Measurements from ENCODE around the gene GPC5.

The GPC5 gene

DNA sequence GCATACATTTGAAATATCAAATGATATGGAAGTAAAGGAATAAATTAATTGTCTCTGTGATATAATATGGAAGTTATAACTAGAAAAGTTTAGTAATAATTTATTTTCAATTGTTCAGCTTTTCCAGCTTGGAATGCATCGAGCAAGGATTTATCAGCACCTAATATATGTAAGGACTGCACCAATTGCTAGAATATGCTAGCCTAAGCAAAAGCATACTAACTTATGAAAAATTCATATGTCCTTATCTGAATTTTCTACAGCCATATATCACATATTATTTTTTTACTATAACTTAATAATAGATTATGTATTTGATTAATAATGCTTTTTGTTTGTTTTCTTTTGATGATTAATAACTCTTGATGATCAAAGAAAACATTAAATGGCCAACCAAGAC, 979.0 kb downstream of the GPC5 start:
- DNase-seq (ENCODE audit: low read depth) = no peak

DNA sequence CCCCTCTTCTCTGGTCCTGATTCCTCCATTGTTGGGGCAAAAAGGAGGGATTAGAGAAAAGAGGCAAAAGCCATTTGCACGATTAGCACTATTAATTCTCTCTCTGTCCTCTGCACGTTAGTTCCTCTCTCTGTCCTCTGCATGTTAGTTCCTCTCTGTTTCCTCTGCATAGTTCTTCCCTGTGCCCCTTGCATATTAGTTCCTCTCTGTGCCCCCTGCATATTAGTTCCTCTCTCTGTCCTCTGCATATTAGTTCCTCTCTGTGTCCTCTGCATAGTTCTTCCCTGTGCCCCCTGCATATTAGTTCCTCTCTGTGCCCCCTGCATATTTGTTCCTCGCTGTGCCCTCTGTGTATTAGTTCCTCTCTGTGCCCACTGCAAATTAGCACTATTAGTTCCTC, 981.0 kb downstream of the GPC5 start:
- no peak for DNase-seq (ENCODE audit: low read depth)

DNA sequence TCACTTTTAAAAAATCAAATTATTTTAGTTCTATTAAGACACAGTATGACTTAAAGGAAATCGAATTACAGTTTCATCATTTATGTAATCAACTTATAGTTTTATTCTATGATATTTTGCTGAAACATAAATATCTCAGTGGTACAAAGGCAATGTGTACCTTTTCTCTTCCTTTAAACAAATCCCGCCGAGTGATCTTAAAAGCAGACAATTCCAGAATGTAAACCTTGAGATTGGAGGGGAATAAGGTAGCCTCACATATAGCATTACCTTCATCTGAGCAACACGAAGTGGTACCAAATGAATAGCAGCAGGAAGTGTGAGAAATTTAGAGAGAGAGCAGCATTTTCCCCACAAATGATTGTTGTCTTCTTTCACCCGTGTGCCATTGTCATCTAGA, 986.0 kb downstream of the GPC5 start:
- DNase-seq (ENCODE audit: low read depth) = no peak

DNA sequence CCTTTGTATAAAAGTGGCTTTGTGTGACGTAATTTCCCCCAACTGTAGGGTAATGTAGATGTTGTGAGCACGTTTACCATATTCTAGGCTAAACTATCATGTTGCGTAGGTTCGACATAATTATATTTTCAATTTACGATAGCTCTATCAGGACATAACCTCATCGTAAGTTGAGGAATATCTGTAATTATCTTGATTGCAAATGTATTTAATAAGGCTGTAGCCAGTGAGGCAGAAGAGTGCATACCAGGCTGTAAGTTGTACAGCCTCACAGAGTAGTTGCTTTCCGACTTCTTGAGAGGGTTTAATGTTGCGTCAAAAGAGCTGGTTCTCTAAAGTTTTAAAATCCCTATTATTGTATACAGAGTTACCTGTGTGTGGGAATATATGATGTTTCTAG, 988.8 kb downstream of the GPC5 start:
- DNase-seq (ENCODE audit: low read depth) = no peak

DNA sequence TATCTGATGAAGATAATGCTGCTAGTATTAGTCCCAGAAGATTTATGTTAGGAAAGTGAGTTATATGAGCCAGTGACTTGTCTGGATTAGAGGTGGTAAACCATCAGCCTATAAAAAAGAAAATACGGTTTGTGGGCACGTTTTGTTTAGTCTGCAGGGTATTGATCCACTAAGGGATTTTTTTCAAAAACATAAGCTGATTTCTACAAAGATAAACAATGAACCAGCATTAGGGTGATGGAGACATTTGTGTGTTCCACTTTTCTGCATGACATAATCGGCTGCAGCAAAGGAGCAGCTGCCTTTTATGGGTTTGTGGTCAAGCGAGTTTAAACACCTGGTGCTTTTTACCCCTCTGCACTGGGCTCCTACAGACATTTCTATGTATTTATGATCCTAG, 991.8 kb downstream of the GPC5 start:
- DNase-seq (ENCODE audit: low read depth) = no peak

DNA sequence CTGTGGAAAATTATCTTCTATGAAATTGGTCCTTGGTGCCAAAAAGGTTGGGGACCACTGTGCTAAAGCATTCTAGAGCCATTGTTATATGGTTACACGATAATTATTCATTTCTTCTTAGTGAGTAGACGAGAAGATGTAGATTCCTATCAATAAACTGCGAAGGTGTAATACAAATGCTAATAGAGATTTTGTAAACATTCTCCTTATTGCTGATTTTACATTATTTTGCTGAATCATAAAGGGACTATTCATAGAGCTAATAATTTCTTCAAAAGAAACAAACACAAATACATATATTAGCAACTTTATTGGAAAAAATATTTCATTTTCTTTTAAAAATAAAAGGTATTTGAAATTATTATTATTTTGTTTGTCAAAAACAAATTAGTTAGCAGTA, 1005.2 kb downstream of the GPC5 start:
- no peak for DNase-seq (ENCODE audit: low read depth)

DNA sequence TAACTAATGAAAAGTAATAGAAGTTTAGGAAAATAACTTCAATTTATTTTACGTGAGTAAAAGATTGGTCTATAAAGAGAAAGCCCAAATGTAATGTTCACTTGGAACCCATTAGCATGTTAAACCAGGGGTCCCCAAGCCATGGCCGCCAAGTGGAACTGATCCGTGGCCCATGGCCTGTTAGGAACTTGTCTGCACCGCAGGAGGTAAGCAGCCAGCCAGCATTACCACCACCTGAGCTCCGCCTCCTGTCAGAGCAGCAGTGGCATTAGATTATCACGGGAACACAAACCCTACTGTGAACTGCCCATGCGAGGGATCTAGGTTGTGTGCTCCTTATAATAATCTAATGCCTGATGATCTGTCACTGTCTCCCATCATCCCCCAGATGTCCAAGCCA, 1009.4 kb downstream of the GPC5 start:
- no peak for DNase-seq (ENCODE audit: low read depth)

DNA sequence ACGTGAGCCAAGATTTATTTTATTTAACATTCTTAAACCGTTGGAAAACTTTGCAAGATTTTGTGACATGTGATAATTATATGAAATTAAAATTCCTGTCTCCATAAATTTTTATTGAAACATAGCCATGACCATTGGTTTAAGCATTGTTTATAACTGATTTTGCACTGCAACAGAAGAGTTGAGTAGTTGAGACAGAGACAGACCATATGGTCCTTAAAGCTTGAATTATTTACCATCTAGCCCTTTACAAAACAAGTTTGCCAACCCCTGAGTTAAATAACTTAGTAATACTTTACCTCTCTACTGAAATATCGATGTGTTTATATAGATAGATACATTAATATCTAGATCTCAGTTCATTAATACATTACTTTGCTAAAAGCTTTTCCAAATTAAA, 1014.1 kb downstream of the GPC5 start:
- DNase-seq (ENCODE audit: low read depth) = no peak

DNA sequence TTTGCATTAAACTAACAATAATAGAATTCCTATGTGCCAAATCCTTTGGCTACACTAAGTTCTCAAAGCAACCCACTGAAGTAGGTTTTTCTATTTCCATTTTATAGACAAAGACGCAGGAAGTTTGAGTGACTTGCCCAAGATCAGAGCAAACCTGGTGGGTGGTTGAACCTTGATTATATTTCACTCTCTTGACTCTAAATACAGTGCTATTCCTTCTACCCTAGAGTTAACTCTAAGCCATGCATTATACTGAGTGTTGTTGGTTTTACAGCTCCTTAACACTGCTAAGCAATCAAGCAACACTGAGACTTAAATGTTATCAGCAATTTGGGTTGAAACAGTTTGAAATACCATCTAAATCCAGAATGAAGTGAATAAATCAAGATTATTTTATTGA, 1014.6 kb downstream of the GPC5 start:
- DNase-seq (ENCODE audit: low read depth) = no peak

DNA sequence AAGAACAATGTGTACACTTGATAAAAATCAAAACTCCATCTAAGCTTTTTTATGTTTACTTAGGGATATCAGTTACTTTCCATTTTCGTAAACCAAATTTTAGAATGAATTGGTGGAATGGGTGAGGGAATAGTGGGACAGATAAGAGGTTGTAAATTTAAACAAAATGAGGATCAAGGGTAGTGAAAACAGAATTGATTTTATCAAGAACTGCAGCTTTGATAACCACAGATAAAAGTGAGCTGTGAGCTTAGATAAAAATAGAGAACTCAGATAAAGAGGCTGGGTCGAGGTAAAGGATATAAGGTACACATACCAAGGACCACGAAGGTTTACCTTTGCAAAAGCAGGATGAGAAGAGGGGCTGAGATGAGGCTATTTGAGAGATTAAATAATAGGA, 1015.0 kb downstream of the GPC5 start:
- DNase-seq (ENCODE audit: low read depth) = no peak

DNA sequence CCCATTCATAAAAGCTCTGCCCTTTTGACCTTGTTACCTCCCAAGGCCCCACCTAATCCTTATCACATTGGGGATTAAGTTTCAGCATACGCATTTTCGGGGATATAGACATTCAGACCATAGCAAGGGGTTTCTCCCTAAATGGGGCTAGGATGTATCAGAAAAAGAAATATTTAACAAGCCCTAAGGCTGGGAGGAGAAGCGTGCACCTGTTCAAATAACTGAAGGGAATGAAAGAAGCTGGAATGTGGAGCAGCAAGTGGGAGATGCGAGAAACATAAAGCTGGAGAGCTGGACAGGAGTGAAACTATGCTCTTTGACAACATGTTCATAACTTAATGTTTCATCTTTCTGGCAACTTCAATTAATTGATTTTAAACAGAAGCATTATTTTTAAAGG, 1016.4 kb downstream of the GPC5 start:
- DNase-seq (ENCODE audit: low read depth) = no peak

DNA sequence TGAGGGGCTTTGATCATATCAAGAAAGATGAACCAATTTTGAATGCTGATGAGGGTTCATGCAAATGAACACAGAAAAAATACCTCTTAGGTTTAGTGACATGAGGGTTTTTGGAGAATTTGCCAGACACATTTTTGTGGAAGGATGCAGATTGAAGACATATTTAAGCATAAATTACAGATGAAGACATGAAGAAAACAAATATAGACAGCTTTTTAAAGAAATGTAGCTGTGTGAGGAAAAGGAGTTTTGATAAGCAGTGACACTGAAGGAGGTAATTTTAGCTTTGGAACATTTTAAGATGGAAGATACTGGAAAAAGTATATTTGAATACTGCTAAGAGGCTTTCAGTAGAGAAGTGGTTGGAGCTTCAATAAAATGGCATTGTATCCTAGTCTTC, 1017.4 kb downstream of the GPC5 start:
- DNase-seq (ENCODE audit: low read depth) = no peak

DNA sequence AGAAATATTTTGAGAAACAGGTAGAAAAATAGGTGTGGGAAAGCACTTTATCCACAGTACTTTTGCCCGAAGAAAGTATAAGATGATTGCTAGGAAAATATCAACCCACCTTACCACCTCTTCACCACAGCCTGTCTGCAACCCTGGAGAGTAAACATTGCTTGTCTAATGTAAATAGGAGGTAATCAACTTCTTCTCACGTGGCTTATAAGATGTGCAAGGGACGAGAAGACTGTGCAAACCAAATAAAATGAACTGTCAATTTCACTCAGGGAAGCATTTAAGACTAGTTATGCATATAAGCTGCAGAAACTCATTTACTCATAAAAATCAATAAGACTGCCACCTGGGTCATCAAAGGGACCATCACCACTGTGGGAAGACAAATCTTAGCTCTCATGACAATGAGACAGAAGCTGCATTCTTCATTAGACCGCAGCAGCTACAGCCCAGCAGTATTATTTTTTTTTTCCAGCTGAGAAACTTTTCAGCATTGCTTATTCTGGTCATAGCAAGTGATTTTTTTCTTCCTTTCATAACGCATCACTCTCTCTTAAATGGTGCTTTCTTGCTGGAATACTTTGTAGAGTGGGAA, 1020.5 kb downstream of the GPC5 start:
- DNase-seq (ENCODE audit: low read depth) = no peak

DNA sequence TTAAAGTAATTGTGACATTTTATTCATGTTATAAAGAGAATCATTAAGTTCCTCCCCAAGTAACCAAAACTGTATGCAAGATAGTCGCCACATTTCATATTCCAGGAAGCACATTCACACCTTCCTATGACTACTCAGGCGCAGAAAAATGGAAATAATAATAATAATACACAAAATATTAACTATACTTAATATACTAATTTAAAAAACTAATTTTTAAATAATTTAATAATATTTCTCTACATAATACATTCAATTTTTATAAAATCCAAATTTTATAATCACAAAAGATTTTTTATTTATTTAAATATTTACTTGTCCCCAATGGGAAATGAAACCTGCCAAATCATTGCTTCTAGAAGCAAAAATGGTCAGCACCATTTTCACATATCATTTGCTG, 1030.8 kb downstream of the GPC5 start:
- DNase-seq (ENCODE audit: low read depth) = no peak

DNA sequence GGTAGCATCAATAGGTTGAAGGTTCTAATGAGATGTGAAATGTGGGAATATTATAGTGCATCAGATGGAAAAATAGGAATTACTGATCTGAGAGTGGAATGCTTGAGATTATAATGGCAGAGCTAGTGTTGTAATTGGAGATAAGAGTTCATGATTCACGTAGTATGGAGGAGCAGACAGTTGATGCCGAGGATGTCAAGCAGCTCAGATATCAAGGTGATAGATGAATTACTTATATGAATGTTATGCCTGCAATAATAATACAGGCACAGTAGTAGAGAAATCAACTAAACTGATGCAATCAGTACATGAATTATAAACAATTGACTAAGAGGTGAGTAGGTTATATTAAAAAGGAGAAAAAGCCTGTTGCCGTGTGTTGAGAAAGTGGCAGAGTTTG, 1035.0 kb downstream of the GPC5 start:
- DNase-seq (ENCODE audit: low read depth) = peak; percentile 0

DNA sequence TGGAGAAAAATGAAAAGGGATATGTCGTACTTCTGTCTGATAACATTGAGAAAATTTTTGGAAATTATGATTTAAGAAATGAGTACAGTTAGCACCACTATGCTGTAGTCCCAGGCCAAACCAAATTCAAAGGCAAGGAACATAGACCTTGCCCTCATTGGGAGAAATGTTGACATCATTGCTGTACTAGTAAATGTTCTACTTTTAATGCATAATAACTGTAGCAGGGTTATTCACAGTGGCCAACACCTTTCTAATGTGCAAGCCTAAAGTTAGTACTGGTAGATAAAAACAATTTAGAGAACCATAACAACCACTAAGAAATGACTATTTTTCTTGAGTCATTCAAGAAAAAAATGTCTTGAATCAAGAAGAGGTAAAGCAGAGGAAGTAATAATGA, 1035.5 kb downstream of the GPC5 start:
- no peak for DNase-seq (ENCODE audit: low read depth)

DNA sequence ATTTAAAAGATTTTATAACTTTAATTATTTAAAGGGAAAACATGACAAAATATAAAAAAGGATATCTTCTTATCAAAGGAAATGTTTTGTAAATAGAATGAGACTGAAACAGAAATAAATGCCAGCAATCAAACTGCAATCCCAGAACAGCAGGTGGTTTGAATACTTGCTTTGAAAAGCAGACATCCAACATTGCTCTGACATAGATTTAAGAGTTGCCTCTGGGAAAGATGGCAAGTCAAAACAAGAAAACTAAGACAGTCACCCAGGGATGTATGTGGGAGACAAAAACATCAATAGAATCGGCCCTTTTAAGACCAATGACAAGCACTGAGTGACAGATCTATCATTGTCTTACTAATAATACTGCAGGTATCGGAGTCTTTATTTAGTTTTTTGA, 1038.5 kb downstream of the GPC5 start:
- no peak for DNase-seq (ENCODE audit: low read depth)

DNA sequence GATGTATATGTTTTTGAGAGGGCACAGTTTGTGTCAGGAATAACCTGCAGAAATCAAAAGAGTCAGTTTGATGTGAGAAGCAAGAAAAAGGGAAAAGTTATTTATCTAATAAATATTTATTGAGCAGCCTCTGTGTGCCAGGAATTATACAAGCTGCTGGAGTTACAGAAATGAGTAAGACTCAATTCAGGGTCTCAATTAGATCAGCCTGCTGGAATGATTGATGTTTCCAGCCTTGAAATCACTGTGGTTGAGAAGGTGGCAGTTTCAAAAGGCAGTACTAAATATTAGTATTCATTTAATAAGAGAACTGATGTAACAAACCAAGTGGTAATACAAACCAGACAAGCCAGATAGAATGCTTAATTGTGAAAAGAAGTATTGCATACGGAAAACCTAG, 1045.8 kb downstream of the GPC5 start:
- DNase-seq (ENCODE audit: low read depth) = no peak

DNA sequence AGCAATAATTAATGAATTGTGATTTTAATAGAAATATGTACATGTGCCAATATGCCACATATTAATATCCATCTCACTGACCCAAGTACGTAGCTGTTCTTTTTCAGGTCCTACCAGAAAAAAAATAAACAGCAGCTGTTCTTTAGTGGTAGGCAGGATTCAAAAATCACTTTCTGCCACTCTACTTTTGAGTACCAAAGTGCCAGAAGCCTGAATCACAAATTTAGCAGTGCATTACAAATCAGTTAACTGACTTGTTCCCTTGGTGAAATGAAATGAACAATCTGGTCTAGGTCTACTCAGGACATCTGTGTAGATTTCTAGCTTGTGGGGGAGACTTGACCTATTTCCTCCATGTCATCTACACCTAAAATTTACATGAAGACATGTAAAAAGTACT, 1052.6 kb downstream of the GPC5 start:
- DNase-seq (ENCODE audit: low read depth) = no peak

DNA sequence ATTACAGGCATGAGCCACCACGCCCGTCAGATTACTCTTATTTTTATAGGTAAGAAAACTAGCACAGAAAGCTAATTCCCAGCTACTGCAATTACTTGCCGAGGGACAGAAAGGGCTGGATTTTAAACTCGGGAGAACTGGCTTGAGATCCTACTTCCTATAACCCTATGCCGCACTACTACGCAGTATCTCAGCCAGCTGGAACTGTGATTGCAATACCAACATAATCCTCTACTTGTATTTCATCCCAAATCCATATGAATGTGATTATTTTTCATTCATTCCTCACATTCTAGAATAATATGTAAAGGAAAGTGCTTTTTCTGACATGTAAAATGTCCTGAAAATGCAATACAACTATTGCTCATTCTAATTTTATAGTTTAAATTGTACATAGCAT, 1054.4 kb downstream of the GPC5 start:
- DNase-seq (ENCODE audit: low read depth) = no peak

DNA sequence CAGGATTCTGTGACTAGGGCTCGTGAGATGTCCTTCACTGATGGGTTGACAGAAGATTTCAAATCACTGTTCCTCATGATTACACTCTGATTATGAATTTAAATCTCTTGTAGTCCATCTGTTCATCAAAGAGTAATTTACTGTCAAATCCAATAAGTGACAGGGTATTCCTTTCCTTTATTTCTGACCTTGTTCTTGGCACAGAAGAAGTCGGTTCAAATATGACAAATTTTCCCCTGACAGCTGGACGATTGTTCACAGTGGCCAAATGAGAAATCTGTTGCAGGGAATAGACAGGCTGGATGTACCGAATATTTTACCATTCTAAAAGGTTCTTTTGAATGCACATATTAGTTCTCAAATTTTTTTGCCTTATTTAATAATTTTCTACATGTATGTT, 1060.9 kb downstream of the GPC5 start:
- DNase-seq (ENCODE audit: low read depth) = no peak

DNA sequence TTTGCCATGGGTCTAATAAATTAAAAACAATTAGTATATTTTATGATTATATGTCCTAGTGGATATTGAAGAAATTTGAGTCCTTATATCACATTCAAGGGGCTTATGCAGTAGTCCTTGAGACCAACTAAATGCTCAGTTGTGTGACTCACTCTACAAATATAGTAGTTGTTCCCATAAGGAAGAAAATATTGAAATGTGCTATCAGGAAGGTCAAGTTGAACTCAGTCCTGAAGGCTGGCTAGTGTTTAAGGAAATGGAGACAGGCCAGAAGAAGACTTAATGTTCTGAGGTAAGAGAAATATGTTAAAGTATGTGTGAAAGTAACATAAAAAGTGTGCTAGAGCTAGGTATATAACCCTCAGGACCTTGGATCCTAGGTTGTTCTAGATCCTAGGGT, 1062.1 kb downstream of the GPC5 start:
- DNase-seq (ENCODE audit: low read depth) = peak; percentile 2

DNA sequence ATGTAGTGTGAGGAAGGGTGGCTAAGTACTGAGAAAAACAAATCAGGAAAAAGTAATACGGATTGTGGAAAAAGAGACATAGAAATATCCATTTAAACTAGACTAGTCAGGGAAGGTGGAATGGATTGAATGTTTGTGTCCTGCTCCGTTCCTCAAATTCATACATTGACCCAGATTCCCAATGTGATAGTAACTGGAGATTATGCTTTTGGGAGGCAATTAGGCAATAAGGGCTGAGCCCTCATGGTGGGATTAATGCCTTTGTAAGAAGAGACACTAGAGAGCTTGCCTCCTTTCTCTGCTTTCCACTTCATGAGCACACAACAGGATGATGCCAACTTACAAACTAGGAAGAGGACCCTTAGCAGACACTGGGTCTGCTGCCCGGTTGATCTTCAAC, 1063.0 kb downstream of the GPC5 start:
- no peak for DNase-seq (ENCODE audit: low read depth)

DNA sequence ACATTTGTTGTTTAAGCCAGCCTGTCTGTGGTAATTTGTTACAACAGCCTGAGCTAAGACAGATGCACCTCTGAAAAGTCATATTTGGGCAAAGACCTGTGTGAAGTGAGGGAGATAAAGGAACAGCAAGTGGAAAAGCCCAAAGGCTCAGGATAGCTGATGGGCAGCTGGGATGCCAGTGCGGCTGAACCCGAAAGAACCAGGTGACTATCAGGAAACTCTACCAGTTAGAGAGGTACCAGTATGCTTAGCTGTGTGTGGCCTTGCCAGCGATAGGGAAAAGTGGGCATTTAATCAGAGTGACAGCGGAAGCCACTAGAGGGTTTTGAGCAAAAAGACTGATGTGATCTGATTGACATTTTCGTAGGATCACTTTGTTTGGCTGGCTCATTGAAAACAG, 1063.4 kb downstream of the GPC5 start:
- DNase-seq (ENCODE audit: low read depth) = no peak

DNA sequence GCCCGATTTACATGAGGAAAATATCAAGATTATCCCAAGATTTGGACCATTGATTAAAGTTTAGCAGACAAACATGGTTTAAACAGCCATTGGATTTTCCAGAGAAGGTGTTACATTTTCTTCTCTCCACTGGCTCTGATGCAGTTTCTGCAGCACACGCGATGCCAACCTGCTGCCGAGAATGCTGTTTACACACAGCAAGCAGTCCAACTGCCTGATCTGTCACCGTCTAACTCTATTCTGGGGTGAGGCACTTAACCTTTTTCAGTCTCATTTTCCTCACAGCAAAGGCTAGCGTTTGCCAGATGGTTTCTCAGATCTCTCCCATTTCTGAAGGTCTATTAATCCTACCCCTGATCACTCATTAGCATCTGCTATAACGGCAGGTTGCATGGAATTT, 1064.7 kb downstream of the GPC5 start:
- no peak for DNase-seq (ENCODE audit: low read depth)
